ENCODE results near the gene MRPL4. TPM values are rescaled to one million over a fixed set of nuclear protein-coding genes. Genes with fewer than 3 reads are reported as not detected.
"Not testable (repeated sequence)": the region's sequence is repeated elsewhere in the genome, so short reads cannot be mapped to it uniquely, and the experiment has no call there.

Gene MRPL4
- polyA plus RNA-seq, 5 donors: 26.7 to 51.0 (median 30.5) TPM

- DNase-seq: peak; percentile 72 to 80
Observed at GRCh38 chr19:10259162-10259905, 7.3 kb downstream of the MRPL4 start.

GRCh38 chr19:10260141-10260584, 8.1 kb downstream of the MRPL4 start:
- DNase-seq: no peak

DNA sequence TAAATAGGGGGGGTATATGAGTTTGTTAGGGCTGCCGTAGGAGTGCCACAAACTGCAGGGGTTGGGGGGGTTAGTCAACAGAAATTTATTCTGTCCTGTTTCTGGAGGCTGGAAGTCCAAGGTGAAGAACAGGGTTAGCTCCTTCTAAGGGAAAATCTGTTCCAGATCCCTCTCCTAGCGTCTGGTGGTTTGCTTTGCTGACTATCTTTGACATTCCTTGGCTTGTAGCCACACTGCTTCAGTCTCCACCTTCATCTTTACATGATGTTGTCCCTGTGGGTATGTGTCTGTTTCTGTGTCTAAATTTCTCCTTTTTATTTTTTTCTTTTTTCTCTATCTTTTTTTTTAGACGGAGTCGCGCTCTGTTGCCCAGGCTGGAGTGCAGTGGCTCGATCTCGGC, 10.8 kb downstream of the MRPL4 start:
- no peak for DNase-seq

GRCh38 chr19:10266706-10267105, 14.7 kb downstream of the MRPL4 start:
- DNase-seq: no peak

DNA sequence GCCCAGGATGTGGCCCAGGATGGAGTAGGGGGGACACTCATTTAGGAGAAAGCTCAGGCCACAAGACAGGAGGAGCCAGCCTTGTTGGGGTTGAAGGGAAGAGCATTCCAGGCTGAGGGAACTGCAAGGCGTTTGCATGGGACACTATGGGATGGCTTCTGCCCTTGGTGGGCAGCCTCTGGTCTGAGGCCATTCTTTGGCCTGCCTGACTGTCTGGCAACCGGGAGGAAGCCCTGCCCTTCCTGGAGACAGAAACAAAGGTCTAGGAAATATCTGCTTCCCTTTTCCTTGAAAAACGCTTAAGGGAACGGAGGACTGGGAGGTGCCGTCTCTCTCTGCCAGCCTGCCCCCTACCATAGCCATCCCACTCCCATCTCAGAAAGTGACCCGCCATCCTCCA, 16.1 kb downstream of the MRPL4 start:
- no peak for DNase-seq

GRCh38 chr19:10269333-10270179, 17.5 kb downstream of the MRPL4 start:
- peak in 1 of 2 donors; percentile 73 for DNase-seq

GRCh38 chr19:10270180-10270615, 18.2 kb downstream of the MRPL4 start:
- no peak for DNase-seq

GRCh38 chr19:10270616-10271394, 18.8 kb downstream of the MRPL4 start, which contains the start of gene ICAM1:
Gene ICAM1, plus strand, starts transcription at chr19:10271120. Its CDS starts 40 bp downstream, at chr19:10271160.
- no peak for DNase-seq

DNA sequence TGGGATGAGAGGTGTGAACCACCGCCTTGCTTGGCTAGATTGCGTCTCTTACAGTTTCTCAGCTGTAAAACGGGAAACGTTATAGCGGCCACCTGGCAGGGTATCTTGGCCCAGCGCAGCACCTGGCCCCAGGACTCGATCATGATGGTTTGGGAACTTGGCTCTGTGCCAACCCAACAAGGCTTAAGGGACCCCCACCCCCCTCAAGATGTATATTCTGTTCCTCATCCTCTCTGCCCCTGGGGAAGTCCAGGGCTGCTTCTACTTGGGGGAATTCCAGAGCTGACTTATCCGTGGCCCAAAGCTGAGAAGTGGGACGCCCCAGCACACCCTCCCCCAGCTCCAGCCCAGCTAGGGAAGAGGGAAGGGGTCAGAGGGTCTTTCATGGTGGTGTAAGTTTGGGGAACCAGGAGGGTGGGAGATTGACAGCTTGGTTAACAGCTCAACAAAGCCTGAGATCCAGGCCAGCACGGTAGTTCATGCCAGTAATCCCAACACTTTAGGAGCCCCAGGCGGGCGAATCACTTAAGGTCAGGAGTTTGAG, 19.6 kb downstream of the MRPL4 start:
- no peak for DNase-seq

- DNase-seq: no peak
Observed at GRCh38 chr19:10274589-10274988, 22.6 kb downstream of the MRPL4 start.

DNA sequence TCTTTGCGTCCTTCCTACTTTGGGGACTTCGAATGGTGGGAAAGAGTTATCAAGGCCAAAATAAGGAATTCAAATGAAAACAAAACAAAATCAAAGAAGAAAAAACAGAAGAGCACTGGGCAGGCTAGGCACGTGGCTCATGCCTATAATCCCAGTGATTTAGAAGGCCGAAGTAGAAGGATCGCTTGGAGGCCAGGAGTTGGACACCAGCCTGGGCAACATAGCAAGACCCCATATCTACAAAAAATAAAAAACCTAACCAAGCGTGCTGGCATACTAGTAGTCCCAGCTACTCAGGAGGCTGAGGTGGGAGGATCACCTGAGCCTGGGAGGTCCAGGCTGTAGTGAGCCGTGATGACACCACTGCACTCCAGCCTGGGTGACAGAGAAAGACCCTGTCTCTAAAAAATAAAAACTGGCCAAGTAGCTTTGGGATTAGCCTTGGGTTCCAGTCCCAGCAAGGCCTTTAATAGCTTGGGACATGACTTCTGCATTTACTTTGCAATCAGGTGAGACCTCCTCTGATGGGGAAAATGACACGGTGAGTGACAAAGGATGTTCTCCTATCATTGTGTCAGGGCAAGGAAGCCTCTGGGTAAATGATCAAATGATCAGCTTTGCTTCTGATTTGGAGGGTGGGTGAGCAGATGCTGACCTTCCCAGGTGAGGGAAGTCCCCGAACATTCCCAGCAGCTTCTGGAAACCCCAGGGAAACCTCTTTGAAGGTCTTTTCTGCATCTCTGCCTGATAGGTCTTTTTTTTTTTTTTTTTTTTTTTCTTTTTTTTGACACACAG, 26.0 kb downstream of the MRPL4 start:
- DNase-seq: no peak

- DNase-seq: no peak
Observed at GRCh38 chr19:10278935-10279334, 26.9 kb downstream of the MRPL4 start.

- DNase-seq: no peak
Observed at GRCh38 chr19:10279737-10280442, 27.9 kb downstream of the MRPL4 start.

- DNase-seq: not testable (repeated sequence)
Observed at GRCh38 chr19:10282043-10282442, 30.0 kb downstream of the MRPL4 start.

DNA sequence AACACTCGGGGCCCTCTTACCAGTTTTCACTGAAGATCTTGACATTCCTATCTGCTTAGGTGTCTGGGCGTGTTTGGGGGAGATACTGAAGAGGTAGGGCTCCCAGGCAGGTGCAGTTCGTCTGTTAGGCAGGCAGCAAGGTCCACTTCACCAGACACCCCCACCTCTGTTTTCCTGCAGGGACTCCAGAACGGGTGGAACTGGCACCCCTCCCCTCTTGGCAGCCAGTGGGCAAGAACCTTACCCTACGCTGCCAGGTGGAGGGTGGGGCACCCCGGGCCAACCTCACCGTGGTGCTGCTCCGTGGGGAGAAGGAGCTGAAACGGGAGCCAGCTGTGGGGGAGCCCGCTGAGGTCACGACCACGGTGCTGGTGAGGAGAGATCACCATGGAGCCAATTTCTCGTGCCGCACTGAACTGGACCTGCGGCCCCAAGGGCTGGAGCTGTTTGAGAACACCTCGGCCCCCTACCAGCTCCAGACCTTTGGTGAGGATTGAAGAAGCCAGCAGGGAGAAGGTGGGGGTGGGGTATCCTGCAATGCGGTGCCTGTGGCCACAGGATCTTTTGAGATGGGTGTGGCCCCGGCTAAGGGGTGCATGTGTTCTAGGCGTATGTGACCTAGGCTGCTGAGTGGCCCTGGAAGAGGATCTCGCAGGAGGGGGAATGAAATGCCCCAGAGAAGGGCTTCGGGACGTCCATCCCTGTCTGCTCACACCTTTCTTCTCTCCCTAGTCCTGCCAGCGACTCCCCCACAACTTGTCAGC, 31.5 kb downstream of the MRPL4 start:
- DNase-seq: no peak

DNA sequence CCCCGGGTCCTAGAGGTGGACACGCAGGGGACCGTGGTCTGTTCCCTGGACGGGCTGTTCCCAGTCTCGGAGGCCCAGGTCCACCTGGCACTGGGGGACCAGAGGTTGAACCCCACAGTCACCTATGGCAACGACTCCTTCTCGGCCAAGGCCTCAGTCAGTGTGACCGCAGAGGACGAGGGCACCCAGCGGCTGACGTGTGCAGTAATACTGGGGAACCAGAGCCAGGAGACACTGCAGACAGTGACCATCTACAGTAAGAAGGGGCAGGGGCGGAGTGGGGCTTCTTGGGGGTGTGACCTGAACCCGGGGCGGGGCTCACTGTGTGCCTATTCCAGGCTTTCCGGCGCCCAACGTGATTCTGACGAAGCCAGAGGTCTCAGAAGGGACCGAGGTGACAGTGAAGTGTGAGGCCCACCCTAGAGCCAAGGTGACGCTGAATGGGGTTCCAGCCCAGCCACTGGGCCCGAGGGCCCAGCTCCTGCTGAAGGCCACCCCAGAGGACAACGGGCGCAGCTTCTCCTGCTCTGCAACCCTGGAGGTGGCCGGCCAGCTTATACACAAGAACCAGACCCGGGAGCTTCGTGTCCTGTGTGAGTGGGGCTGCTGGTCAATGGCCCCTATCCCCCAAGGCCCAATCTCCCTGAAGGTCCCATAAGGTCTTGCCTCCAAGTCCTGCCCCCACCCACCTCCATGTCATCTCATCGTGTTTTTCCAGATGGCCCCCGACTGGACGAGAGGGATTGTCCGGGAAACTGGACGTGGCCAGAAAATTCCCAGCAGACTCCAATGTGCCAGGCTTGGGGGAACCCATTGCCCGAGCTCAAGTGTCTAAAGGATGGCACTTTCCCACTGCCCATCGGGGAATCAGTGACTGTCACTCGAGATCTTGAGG, 32.3 kb downstream of the MRPL4 start:
- no peak for DNase-seq

DNA sequence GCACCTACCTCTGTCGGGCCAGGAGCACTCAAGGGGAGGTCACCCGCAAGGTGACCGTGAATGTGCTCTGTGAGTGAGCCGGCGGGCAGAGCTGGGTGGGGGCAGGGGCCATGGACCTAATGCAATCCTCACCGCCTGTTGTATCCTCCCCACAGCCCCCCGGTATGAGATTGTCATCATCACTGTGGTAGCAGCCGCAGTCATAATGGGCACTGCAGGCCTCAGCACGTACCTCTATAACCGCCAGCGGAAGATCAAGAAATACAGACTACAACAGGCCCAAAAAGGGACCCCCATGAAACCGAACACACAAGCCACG, 32.9 kb downstream of the MRPL4 start:
- DNase-seq: no peak

DNA sequence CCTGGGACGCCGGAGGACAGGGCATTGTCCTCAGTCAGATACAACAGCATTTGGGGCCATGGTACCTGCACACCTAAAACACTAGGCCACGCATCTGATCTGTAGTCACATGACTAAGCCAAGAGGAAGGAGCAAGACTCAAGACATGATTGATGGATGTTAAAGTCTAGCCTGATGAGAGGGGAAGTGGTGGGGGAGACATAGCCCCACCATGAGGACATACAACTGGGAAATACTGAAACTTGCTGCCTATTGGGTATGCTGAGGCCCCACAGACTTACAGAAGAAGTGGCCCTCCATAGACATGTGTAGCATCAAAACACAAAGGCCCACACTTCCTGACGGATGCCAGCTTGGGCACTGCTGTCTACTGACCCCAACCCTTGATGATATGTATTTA, 33.4 kb downstream of the MRPL4 start:
- DNase-seq: no peak
